DMS53 treated with DMSO at 0.1 percent for 48 hours (cell line): ENCODE results near the gene PPFIA1.

Experiments used
- DNase-seq: peaks from one replicate; lab custom pipeline; 2025; ENCODE audit not compliant: unreplicated experiment; lab: John Stamatoyannopoulos, UW

The PPFIA1 gene

GRCh38 chr11:70429428-70429705, 158.9 kb downstream of the PPFIA1 start:
- no peak for DNase-seq

GRCh38 chr11:70429724-70430521, 159.4 kb downstream of the PPFIA1 start:
- no peak for DNase-seq

GRCh38 chr11:70430671-70431574, 160.4 kb downstream of the PPFIA1 start:
- DNase-seq = no peak

- DNase-seq = no peak
Measured at GRCh38 chr11:70431611-70432010, 161.1 kb downstream of the PPFIA1 start.

GRCh38 chr11:70432065-70432464, 161.6 kb downstream of the PPFIA1 start:
- no peak for DNase-seq

GRCh38 chr11:70432580-70432979, 162.1 kb downstream of the PPFIA1 start:
- DNase-seq = no peak

- DNase-seq = no peak
Measured at GRCh38 chr11:70433038-70433437, 162.5 kb downstream of the PPFIA1 start.

- DNase-seq = no peak
Measured at GRCh38 chr11:70433526-70433925, 163.0 kb downstream of the PPFIA1 start.
